Fibroblast of lung (primary cell): Measurements from ENCODE around the gene RAB36.

Source experiments
- CTCF ChIP-seq, 2 donors: IDR thresholded peaks in 1 of 2; conservative IDR thresholded peaks in 1 of 2; 1 replicate in 1 of 2; 2 replicates in 1 of 2; pipeline ENCODE4 v1.5.1; 2011 to 2012; ENCODE audit warnings: low read length in 2 of 2, control low read depth in 1 of 2, inconsistent platforms in 1 of 2, low read depth in 1 of 2, mild to moderate bottlenecking in 1 of 2
- EZH2 ChIP-seq: IDR thresholded peaks from 2 replicates; pipeline ENCODE4 v1.5.1; 2012; ENCODE audit warnings: low read length, control low read depth, mild to moderate bottlenecking; ENCODE audit errors: missing control alignments

- TF ChIP-seq CTCF (conservative IDR thresholded peaks at IDR 0.05 in 1 of 2, IDR thresholded peaks at IDR 0.05 in 1 of 2; ENCODE audit: low read depth in 1 of 2, low read length in 2 of 2): no peak
- no peak for TF ChIP-seq EZH2
These were observed 18.1 kb upstream of the RAB36 start for GRCh38 chr22:23127055-23127756.
